SU-DHL-6 (cell line): ENCODE results near the gene PTPRN2.

Experiments
- H2AFZ ChIP-seq: fragments of 200-600 bp; sonication (generic); 2 replicates; pipeline ENCODE4 v1.6.1; 2014; ENCODE audit warnings: low read depth, mild to moderate bottlenecking, moderate library complexity, mixed read lengths, antibody characterized with exemption, low read length; ENCODE audit not compliant: severe bottlenecking
- H3F3A ChIP-seq: fragments of 200-600 bp; shearing (Covaris generic); 2 replicates; pipeline ENCODE4 v1.6.0; 2016; ENCODE audit warnings: antibody characterized with exemption, mild to moderate bottlenecking; ENCODE audit not compliant: insufficient read depth
- H3K27ac ChIP-seq: fragments of 200-600 bp; sonication (generic); 2 replicates; pipeline ENCODE4 v1.5.1; 2016; ENCODE audit warnings: low read depth, mild to moderate bottlenecking, low read length, moderate library complexity, mixed read lengths
- H3K27me3 ChIP-seq: fragments of 200-600 bp; sonication (generic), shearing (Covaris generic); 2 replicates; pipeline ENCODE4 v1.6.0; 2014; ENCODE audit warnings: mild to moderate bottlenecking, low read length
- H3K36me3 ChIP-seq: fragments of 200-600 bp; sonication (generic); 2 replicates; pipeline ENCODE4 v1.6.1; 2014; ENCODE audit warnings: mild to moderate bottlenecking, low read length, mixed read lengths
- H3K4me2 ChIP-seq: fragments of 300-600, 200-600 bp; shearing (Covaris generic), sonication (generic); 2 replicates; pipeline ENCODE4 v1.6.0; 2014; ENCODE audit warnings: low read length, low read depth, mild to moderate bottlenecking; ENCODE audit not compliant: poor library complexity, severe bottlenecking
- H3K4me3 ChIP-seq: fragments of 200-600 bp; sonication (generic); 2 replicates; pipeline ENCODE4 v1.5.1; 2014; ENCODE audit warnings: antibody characterized with exemption, low read length, mild to moderate bottlenecking, mixed read lengths; ENCODE audit not compliant: insufficient read depth, poor library complexity, severe bottlenecking
- H3K79me2 ChIP-seq: fragments of 200-600 bp; sonication (generic); 2 replicates; pipeline ENCODE4 v1.6.1; 2014; ENCODE audit warnings: mild to moderate bottlenecking, low read length, moderate library complexity; ENCODE audit not compliant: insufficient read depth
- H3K9ac ChIP-seq: fragments of 200-600 bp; sonication (generic); 2 replicates; pipeline ENCODE4 v1.7.0; 2014; ENCODE audit warnings: mild to moderate bottlenecking, low read length
- H3K9me2 ChIP-seq: fragments of 200-600 bp; sonication (generic); replicated peaks from 2 replicates; pipeline ENCODE4 v1.6.1; 2014; ENCODE audit warnings: low read length; ENCODE audit not compliant: insufficient read depth
- H3K9me3 ChIP-seq: fragments of 200-600 bp; sonication (generic); 2 replicates; pipeline ENCODE4 v1.6.1; 2014; ENCODE audit warnings: low read length, mixed read lengths; ENCODE audit not compliant: insufficient read depth
- H4K20me1 ChIP-seq: fragments of 200-600 bp; sonication (generic); 2 replicates; pipeline ENCODE4 v1.6.1; 2014; ENCODE audit warnings: low read depth, mild to moderate bottlenecking, antibody characterized with exemption, low read length, moderate library complexity, mixed read lengths
- CTCF ChIP-seq: fragments of 200-600 bp; sonication (generic); IDR thresholded peaks from one replicate; pipeline ENCODE4 v1.5.1; 2017; ENCODE audit warnings: antibody characterized with exemption, mild to moderate bottlenecking, low read length, moderate library complexity; ENCODE audit not compliant: insufficient read depth, poor library complexity, severe bottlenecking
- EZH2phosphoT487 ChIP-seq: fragments of 200-600 bp; sonication (generic), shearing (Covaris generic); conservative IDR thresholded peaks from 2 replicates; pipeline ENCODE4 v1.6.1; 2018; ENCODE audit warnings: mild to moderate bottlenecking, antibody characterized with exemption, low read length, moderate library complexity, mixed read lengths

PTPRN2 gene

GRCh38 chr7:158260567-158261361, 326.9 kb downstream of the PTPRN2 start:
- Histone ChIP-seq H4K20me1 (no peaks in the 10 kb centered on the region), H3K9me3 (peaks cover 3% of the 10 kb centered on the region; the same call in 1 of the 2 replicates), H3K9ac (no peak overlapping the region), H3K4me3 (no peak overlapping the region), H3K27ac (no peak overlapping the region), H3F3A (no peaks in the 10 kb centered on the region), H3K36me3 (no peaks in the 10 kb centered on the region), H3K4me2 (no peak overlapping the region), H2AFZ (no peak overlapping the region), H3K79me2 (no peaks in the 10 kb centered on the region), H3K27me3 (no peaks in the 10 kb centered on the region), H3K9me2 (no peaks in the 10 kb centered on the region)
- TF ChIP-seq EZH2phosphoT487 (no peak), CTCF (no peak)

GRCh38 chr7:158259671-158260418, 327.8 kb downstream of the PTPRN2 start:
- H3K9me3 ChIP-seq = peaks cover 3% of the 10 kb centered on the region; the same call in 1 of the 2 replicates
- no peak overlapping the region for H3K4me2 ChIP-seq
- H3K9me2 ChIP-seq = no peaks in the 10 kb centered on the region
- no peak overlapping the region for H2AFZ ChIP-seq
- H3K36me3 ChIP-seq = no peaks in the 10 kb centered on the region
- no peak overlapping the region for H3K9ac ChIP-seq
- H3K27me3 ChIP-seq = no peaks in the 10 kb centered on the region
- no peaks in the 10 kb centered on the region for H3K79me2 ChIP-seq
- no peaks in the 10 kb centered on the region for H3F3A ChIP-seq
- H3K4me3 ChIP-seq = no peak overlapping the region
- no peak for TF ChIP-seq CTCF
- no peak for TF ChIP-seq EZH2phosphoT487
- no peaks in the 10 kb centered on the region for H4K20me1 ChIP-seq
- no peak overlapping the region for H3K27ac ChIP-seq

- H2AFZ ChIP-seq = no peak overlapping the region
- H3K79me2 ChIP-seq = no peaks in the 10 kb centered on the region
- no peak overlapping the region for H3K27ac ChIP-seq
- no peak overlapping the region for H3K4me2 ChIP-seq
- H3K4me3 ChIP-seq = no peak overlapping the region
- H3K36me3 ChIP-seq = no peaks in the 10 kb centered on the region
- no peaks in the 10 kb centered on the region for H3K9me2 ChIP-seq
- no peaks in the 10 kb centered on the region for H3F3A ChIP-seq
- H4K20me1 ChIP-seq = no peaks in the 10 kb centered on the region
- no peaks in the 10 kb centered on the region for H3K27me3 ChIP-seq
- H3K9me3 ChIP-seq = peaks cover 3% of the 10 kb centered on the region; the same call in 1 of the 2 replicates
- no peak overlapping the region for H3K9ac ChIP-seq
- TF ChIP-seq EZH2phosphoT487 (no peak), CTCF (no peak)
Observed at GRCh38 chr7:158259141-158259540, 328.5 kb downstream of the PTPRN2 start.
